HEK293 (cell line): ENCODE measurements around the gene PRKAG2.

ENCODE experiments used
- HIC1 ChIP-seq: fragments of 450-650 bp; formaldehyde crosslinking; IDR thresholded peaks from 2 replicates; pipeline ENCODE4 v1.5.1; 2016; ENCODE audit warnings: missing biosample characterization, missing genetic modification characterization
- KLF1 ChIP-seq: fragments of 450-650 bp; formaldehyde crosslinking; IDR thresholded peaks from 2 replicates; pipeline ENCODE4 v1.5.1; 2016; ENCODE audit warnings: missing biosample characterization, missing genetic modification characterization
- SETDB1 ChIP-seq: IDR thresholded peaks from one replicate; pipeline ENCODE4 v1.6.1; 2017; ENCODE audit warnings: mild to moderate bottlenecking, low read length, moderate library complexity, mixed read lengths; ENCODE audit not compliant: insufficient read length
- SP3 ChIP-seq: fragments of 450-650 bp; formaldehyde crosslinking; IDR thresholded peaks from 2 replicates; pipeline ENCODE4 v1.5.1; 2016; ENCODE audit warnings: missing biosample characterization, missing genetic modification characterization
- SP7 ChIP-seq: fragments of 450-650 bp; formaldehyde crosslinking; IDR thresholded peaks from 2 replicates; pipeline ENCODE4 v1.5.1; 2016; ENCODE audit warnings: missing biosample characterization, missing genetic modification characterization
- ZBTB26 ChIP-seq: fragments of 450-650 bp; formaldehyde crosslinking; optimal IDR thresholded peaks from 2 replicates; pipeline ENCODE3; 2016; ENCODE audit warnings: missing biosample characterization, mild to moderate bottlenecking, missing genetic modification characterization
- ZBTB6 ChIP-seq: fragments of 450-650 bp; formaldehyde crosslinking; IDR thresholded peaks from 2 replicates; pipeline ENCODE4 v1.5.1; 2017; ENCODE audit warnings: missing biosample characterization, missing genetic modification characterization
- ZBTB8A ChIP-seq: fragments of 450-650 bp; formaldehyde crosslinking; IDR thresholded peaks from 2 replicates; pipeline ENCODE4 v1.5.1; 2016; ENCODE audit warnings: missing biosample characterization, missing genetic modification characterization
- ZFHX2 ChIP-seq: fragments of 450-650 bp; formaldehyde crosslinking; conservative IDR thresholded peaks from 2 replicates; pipeline ENCODE4 v1.5.1; 2016; ENCODE audit warnings: missing biosample characterization, missing genetic modification characterization
- ZFP3 ChIP-seq: fragments of 450-650 bp; formaldehyde crosslinking; IDR thresholded peaks from 2 replicates; pipeline ENCODE4 v1.5.1; 2016; ENCODE audit warnings: low read depth, missing biosample characterization, missing genetic modification characterization
- ZNF112 ChIP-seq: fragments of 450-650 bp; formaldehyde crosslinking; IDR thresholded peaks from 2 replicates; pipeline ENCODE4 v1.5.0; 2017; ENCODE audit warnings: missing biosample characterization, missing genetic modification characterization
- ZNF121 ChIP-seq: fragments of 450-650 bp; formaldehyde crosslinking; IDR thresholded peaks from 2 replicates; pipeline ENCODE4 v1.5.1; 2016; ENCODE audit warnings: missing biosample characterization, missing genetic modification characterization
- ZNF132 ChIP-seq: fragments of 450-650 bp; formaldehyde crosslinking; IDR thresholded peaks from 2 replicates; pipeline ENCODE4 v1.5.1; 2017; ENCODE audit warnings: missing biosample characterization, missing genetic modification characterization, borderline replicate concordance
- ZNF138 ChIP-seq: fragments of 450-650 bp; formaldehyde crosslinking; IDR thresholded peaks from 2 replicates; pipeline ENCODE4 v1.5.1; 2016; ENCODE audit warnings: missing biosample characterization, missing genetic modification characterization, borderline replicate concordance
- ZNF169 ChIP-seq: fragments of 450-650 bp; formaldehyde crosslinking; IDR thresholded peaks from 2 replicates; pipeline ENCODE4 v1.5.1; 2016; ENCODE audit warnings: missing biosample characterization, missing genetic modification characterization
- ZNF174 ChIP-seq: fragments of 450-650 bp; formaldehyde crosslinking; IDR thresholded peaks from 2 replicates; pipeline ENCODE4 v1.5.0; 2017; ENCODE audit warnings: missing biosample characterization, mild to moderate bottlenecking, missing genetic modification characterization
- ZNF18 ChIP-seq: fragments of 450-650 bp; formaldehyde crosslinking; IDR thresholded peaks from 2 replicates; pipeline ENCODE4 v1.5.1; 2016; ENCODE audit warnings: missing biosample characterization, missing genetic modification characterization
- ZNF274 ChIP-seq, 2 experiments: fragments of 200-500 bp in 1 of 2; fragments of 450-650 bp in 1 of 2; sonication (Bioruptor generic) in 1 of 2; formaldehyde crosslinking in 1 of 2; IDR thresholded peaks; 2 replicates each; pipeline versions ENCODE4 v1.5.1 to v1.6.1; 2014 to 2016; ENCODE audit warnings: borderline replicate concordance in 1 of 2, inconsistent platforms in 1 of 2, low read length in 1 of 2, missing biosample characterization in 1 of 2, missing genetic modification characterization in 1 of 2
- ZNF311 ChIP-seq: fragments of 450-650 bp; formaldehyde crosslinking; IDR thresholded peaks from 2 replicates; pipeline ENCODE4 v1.5.1; 2017; ENCODE audit warnings: missing biosample characterization, missing genetic modification characterization, borderline replicate concordance
- ZNF362 ChIP-seq: fragments of 450-650 bp; formaldehyde crosslinking; IDR thresholded peaks from 2 replicates; pipeline ENCODE4 v1.5.1; 2016; ENCODE audit warnings: missing biosample characterization, missing genetic modification characterization
- ZNF37A ChIP-seq: fragments of 450-650 bp; IDR thresholded peaks from 2 replicates; pipeline ENCODE4 v1.5.1; 2018; ENCODE audit warnings: missing biosample characterization, missing genetic modification characterization
- ZNF404 ChIP-seq: fragments of 450-650 bp; formaldehyde crosslinking; IDR thresholded peaks from 2 replicates; pipeline ENCODE4 v1.5.1; 2017; ENCODE audit warnings: missing biosample characterization, missing genetic modification characterization
- ZNF473 ChIP-seq: fragments of 450-650 bp; formaldehyde crosslinking; IDR thresholded peaks from 2 replicates; pipeline ENCODE4 v1.5.1; 2017; ENCODE audit warnings: missing biosample characterization, missing genetic modification characterization
- ZNF510 ChIP-seq: fragments of 450-650 bp; formaldehyde crosslinking; IDR thresholded peaks from 2 replicates; pipeline ENCODE4 v1.5.1; 2018; ENCODE audit warnings: mild to moderate bottlenecking, missing genetic modification characterization, missing biosample characterization; ENCODE audit not compliant: insufficient replicate concordance
- ZNF561 ChIP-seq: fragments of 450-650 bp; IDR thresholded peaks from 2 replicates; pipeline ENCODE4 v1.5.1; 2018; ENCODE audit warnings: missing biosample characterization, missing genetic modification characterization, borderline replicate concordance
- ZNF623 ChIP-seq: fragments of 450-650 bp; formaldehyde crosslinking; IDR thresholded peaks from 2 replicates; pipeline ENCODE4 v1.5.1; 2016; ENCODE audit warnings: missing biosample characterization, missing genetic modification characterization
- ZNF639 ChIP-seq: fragments of 450-650 bp; formaldehyde crosslinking; IDR thresholded peaks from 2 replicates; pipeline ENCODE4 v1.5.1; 2016; ENCODE audit warnings: missing biosample characterization, missing genetic modification characterization
- ZNF677 ChIP-seq: fragments of 450-650 bp; IDR thresholded peaks from 2 replicates; pipeline ENCODE4 v1.5.0; 2018; ENCODE audit warnings: missing biosample characterization, mild to moderate bottlenecking, missing genetic modification characterization, moderate library complexity
- ZNF747 ChIP-seq: fragments of 450-650 bp; formaldehyde crosslinking; IDR thresholded peaks from 2 replicates; pipeline ENCODE4 v1.5.1; 2016; ENCODE audit warnings: missing biosample characterization, missing genetic modification characterization
- ZNF776 ChIP-seq: fragments of 450-650 bp; formaldehyde crosslinking; IDR thresholded peaks from 2 replicates; pipeline ENCODE4 v1.5.0; 2017; ENCODE audit warnings: missing biosample characterization, missing genetic modification characterization, borderline replicate concordance
- ZNF777 ChIP-seq: fragments of 450-650 bp; formaldehyde crosslinking; IDR thresholded peaks from 2 replicates; pipeline ENCODE4 v1.5.1; 2017; ENCODE audit warnings: missing biosample characterization, missing genetic modification characterization, borderline replicate concordance

PRKAG2 gene

GRCh38 chr7:151687523-151688235, 189.2 kb downstream of the PRKAG2 start (continued):
- TF ChIP-seq ZBTB8A (tag by site-specific recombination) = 0 out of 2 replicates have a peak, but pooled peaks have one; percentile 11
- no peak for TF ChIP-seq ZNF174 (tag by site-specific recombination)
- no peak for TF ChIP-seq ZNF639 (tag by site-specific recombination)
- no peak for TF ChIP-seq ZNF362 (tag by site-specific recombination)
- TF ChIP-seq ZNF121 (tag by site-specific recombination) = no peak
- no peak for TF ChIP-seq ZNF132
- TF ChIP-seq ZNF112 (tag by site-specific recombination) = no peak
- no peak for TF ChIP-seq ZFP3 (tag by site-specific recombination)
- no peak for TF ChIP-seq ZNF274 (IDR thresholded peaks at IDR 0.05; ENCODE audit: low read length)
- TF ChIP-seq ZNF274 (tag by site-specific recombination; IDR thresholded peaks at IDR 0.05; ENCODE audit: borderline replicate concordance) = no peak
- no peak for TF ChIP-seq ZNF404
- TF ChIP-seq KLF1 = no peak
- TF ChIP-seq ZNF138 = no peak
- no peak for TF ChIP-seq ZNF677 (tag by site-specific recombination)
- no peak for TF ChIP-seq ZBTB6
- no peak for TF ChIP-seq ZNF311 (tag by site-specific recombination)
- no peak for TF ChIP-seq ZBTB26 (tag by site-specific recombination)
- TF ChIP-seq SP3 (tag by site-specific recombination) = no peak
- TF ChIP-seq SETDB1 = no peak
- TF ChIP-seq ZNF473 = no peak
- no peak for TF ChIP-seq ZNF37A (tag by site-specific recombination)
- TF ChIP-seq SP7 (tag by site-specific recombination) = peak; percentile 67
- no peak for TF ChIP-seq ZNF18
- TF ChIP-seq ZNF169 (tag by site-specific recombination) = no peak
- TF ChIP-seq ZFHX2 (tag by site-specific recombination) = peak; percentile 31; the same call in 1 of the 2 replicates
- no peak for TF ChIP-seq ZNF623 (tag by site-specific recombination)
- no peak for TF ChIP-seq ZNF776 (tag by site-specific recombination)
- TF ChIP-seq HIC1 (tag by site-specific recombination) = peak; percentile 90
- no peak for TF ChIP-seq ZNF747 (tag by site-specific recombination)
- no peak for TF ChIP-seq ZNF777 (tag by site-specific recombination)
- no peak for TF ChIP-seq ZNF561 (tag by site-specific recombination)
- TF ChIP-seq ZNF510 (tag by site-specific recombination) = no peak
